Putamen (tissue), 1 donor: ENCODE measurements around the gene FGF5.
"Not testable (repeated sequence)": the region's sequence is repeated elsewhere in the genome, so short reads cannot be mapped to it uniquely, and the experiment has no call there.

ENCODE experiments used
- DNase-seq: peaks from one replicate; pipeline ENCODE4 v3.0.0-alpha.2; 2016; ENCODE audit warnings: low spot score

FGF5 gene

GRCh38 chr4:80254114-80254513, 12.3 kb upstream of the FGF5 start:
- DNase-seq, result no peak

GRCh38 chr4:80255329-80256095, 11.0 kb upstream of the FGF5 start:
- DNase-seq, result no peak

- DNase-seq, result no peak
These were observed 8.6 kb upstream of the FGF5 start for GRCh38 chr4:80257851-80258250.

DNA sequence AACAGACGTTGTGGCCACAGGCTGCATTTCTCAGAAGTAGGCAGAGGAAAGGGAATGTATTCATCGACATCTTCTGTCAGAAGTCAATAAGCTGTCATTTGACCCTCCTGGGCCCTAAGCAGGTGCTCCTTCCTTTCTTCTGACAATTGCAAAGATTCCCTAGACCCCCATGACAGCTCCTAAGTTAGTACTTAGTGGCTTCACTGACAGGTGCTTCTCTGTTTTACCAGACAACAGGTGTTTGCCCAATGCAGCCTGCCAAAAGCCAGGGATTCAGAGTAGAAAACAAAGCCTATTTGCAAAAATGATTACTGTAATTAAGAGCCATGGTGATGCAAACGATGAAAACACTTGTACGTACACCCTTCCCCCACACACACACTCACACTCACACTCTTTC, 7.5 kb upstream of the FGF5 start:
- DNase-seq, result no peak

GRCh38 chr4:80259817-80260216, 6.6 kb upstream of the FGF5 start:
- no peak for DNase-seq

- no peak for DNase-seq
These were observed 4.4 kb upstream of the FGF5 start for GRCh38 chr4:80261989-80262600.

- no peak for DNase-seq
These were observed 2.7 kb upstream of the FGF5 start for GRCh38 chr4:80263541-80264351.

DNA sequence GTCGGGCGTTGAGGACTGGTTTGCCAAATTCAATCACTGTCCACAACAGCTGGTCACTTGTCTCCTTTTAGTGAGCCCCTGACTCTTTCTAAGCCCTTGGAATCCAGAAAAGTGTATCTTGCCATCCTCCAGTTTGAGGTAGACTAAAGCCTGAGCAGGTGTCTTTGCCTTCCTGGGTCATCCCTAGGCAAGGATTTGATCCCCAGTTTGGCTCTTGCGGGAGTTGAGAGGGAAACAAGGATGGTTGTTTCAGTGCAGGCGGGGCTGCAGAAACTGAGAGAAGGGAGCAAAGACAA, 2.2 kb upstream of the FGF5 start:
- no peak for DNase-seq

DNA sequence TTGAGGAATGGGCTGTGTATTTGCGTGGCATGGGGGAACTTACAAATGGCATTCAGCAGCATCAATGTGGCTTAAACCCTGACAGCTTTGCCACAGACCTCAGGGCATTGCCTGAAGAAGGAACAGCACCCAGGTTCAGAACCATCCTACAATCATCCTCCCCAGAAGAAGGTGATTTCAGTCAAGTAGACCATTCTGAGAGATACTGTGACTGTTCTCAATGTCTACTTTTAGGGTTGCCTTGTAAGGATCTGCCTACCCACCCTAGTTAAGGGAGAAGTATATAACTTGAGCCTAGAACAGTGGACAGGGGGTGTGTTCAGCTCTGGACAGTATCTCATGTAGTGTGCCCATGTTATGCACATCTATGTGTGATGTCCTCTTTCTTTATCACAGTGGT, 1.6 kb upstream of the FGF5 start:
- DNase-seq, result no peak

- no peak for DNase-seq
These were observed 752 bp upstream of the FGF5 start for GRCh38 chr4:80265571-80266252.

DNA sequence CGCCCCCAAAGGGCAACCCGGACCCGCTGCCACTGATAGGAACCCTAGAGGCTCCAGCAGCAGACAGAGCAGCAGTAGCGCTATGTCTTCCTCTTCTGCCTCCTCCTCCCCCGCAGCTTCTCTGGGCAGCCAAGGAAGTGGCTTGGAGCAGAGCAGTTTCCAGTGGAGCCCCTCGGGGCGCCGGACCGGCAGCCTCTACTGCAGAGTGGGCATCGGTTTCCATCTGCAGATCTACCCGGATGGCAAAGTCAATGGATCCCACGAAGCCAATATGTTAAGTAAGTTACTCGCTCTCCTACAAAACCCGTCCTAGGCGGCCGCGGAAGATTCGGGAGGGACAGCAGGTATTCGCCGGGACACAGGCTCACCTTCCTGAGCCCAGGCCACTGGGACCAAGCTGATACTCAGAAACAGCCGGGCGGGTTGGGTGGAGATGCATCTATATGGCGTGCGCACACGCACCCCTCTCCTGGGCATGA, 477 bp downstream of the FGF5 start:
- no peak for DNase-seq

- no peak for DNase-seq
These were observed 1.8 kb downstream of the FGF5 start for GRCh38 chr4:80268081-80268823.

GRCh38 chr4:80268936-80269335, 2.5 kb downstream of the FGF5 start:
- no peak for DNase-seq

DNA sequence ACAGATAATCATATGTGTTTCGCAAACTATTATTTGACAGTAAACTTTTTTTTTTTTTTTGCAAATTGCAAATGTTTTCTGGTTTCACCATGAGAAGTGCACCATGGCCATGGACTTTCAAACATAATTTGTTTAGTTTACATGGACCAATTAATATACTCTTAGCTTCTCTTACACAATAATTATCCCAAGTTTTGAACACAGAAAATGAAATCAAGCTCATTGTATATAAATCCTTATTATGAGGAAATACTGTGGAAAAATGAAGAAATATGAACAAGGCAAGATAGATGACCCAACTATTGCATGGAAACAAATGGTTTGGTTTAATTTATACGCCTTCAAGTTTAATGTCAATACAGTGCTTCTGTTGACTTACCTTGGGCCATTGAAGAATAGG, 3.9 kb downstream of the FGF5 start:
- no peak for DNase-seq

DNA sequence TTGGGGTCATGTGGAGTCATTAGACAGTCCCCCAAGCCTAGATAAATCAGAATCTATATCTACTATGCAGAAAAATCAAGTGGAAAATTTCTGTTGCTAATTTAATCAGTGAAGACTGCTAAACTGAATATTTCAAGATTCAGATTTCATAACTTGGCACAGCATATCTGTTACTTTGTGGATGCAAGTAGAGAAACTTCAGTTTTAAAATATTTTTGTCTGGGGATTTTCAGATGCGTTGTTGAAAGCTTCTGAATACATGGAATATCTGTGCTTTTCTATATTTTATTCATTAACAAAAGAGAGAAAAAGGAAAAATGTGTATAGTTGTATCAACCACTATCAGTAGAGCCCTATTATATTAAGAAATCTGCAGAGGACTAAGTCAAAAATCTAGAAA, 4.4 kb downstream of the FGF5 start:
- DNase-seq, result no peak

- DNase-seq, result no peak
These were observed 5.3 kb downstream of the FGF5 start for GRCh38 chr4:80271801-80272200.

- no peak for DNase-seq
These were observed 10.5 kb downstream of the FGF5 start for GRCh38 chr4:80276931-80277330.

DNA sequence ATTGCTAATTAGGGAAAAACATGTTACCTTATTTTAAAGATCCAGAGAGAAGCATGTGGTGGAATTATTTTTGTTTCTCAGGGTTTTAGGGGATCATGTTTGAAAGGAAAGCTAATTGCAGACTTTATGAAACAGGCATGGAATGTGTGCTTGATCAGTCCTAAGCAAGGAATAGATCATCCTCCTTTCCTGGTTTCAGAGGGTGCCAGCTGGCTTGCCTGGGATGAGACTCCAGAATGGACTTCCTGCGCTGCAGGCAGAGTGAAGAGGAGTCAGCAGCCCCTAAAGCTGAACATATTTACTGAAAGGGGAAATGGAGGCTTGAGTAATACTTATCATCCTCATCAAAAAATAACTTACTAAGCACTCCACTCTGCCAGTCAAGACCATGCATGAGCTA, 13.3 kb downstream of the FGF5 start:
- DNase-seq, result no peak

DNA sequence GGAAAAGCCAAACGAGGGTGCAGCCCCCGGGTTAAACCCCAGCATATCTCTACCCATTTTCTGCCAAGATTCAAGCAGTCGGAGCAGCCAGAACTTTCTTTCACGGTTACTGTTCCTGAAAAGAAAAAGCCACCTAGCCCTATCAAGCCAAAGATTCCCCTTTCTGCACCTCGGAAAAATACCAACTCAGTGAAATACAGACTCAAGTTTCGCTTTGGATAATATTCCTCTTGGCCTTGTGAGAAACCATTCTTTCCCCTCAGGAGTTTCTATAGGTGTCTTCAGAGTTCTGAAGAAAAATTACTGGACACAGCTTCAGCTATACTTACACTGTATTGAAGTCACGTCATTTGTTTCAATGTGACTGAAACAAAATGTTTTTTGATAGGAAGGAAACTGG, 20.0 kb downstream of the FGF5 start:
- DNase-seq, result no peak

- not testable (repeated sequence) for DNase-seq
These were observed 24.2 kb downstream of the FGF5 start for GRCh38 chr4:80290665-80291064.

- DNase-seq, result no peak
These were observed 27.7 kb downstream of the FGF5 start for GRCh38 chr4:80294206-80294605.

GRCh38 chr4:80295336-80295735, 28.9 kb downstream of the FGF5 start:
- DNase-seq, result no peak
